Measurements from ENCODE around the gene CHRNG.

Gene CHRNG

GRCh38 chr2:232575404-232575746 lies 35.9 kb downstream of the CHRNG start:
- no peak overlapping the region for H3K23ac ChIP-seq (ENCODE audit: low read length)
- H2AK5ac ChIP-seq (ENCODE audit: low read length), result no peak overlapping the region
- no peaks in the 10 kb centered on the region for H3K4me1 ChIP-seq (ENCODE audit: control insufficient read depth, low read depth, low read length)
- no peak overlapping the region for H3K4me3 ChIP-seq (ENCODE audit: low read length)
- no peaks in the 10 kb centered on the region for H3K79me2 ChIP-seq (ENCODE audit: control insufficient read depth, insufficient read depth, low read length)
- no peak overlapping the region for H3K27ac ChIP-seq (ENCODE audit: low read depth, low read length)
- no peak overlapping the region for H3K9ac ChIP-seq (ENCODE audit: low read length)
- H3K36me3 ChIP-seq (ENCODE audit: control insufficient read depth, insufficient read depth, low read length), result peaks cover 7% of the 10 kb centered on the region
- H3K18ac ChIP-seq (ENCODE audit: low read length), result no peak overlapping the region
- H3K79me1 ChIP-seq (ENCODE audit: low read length), result no peaks in the 10 kb centered on the region
- H3K4ac ChIP-seq (ENCODE audit: low read depth, low read length), result no peak overlapping the region
- H3K4me2 ChIP-seq (ENCODE audit: low read length), result no peak overlapping the region
- H4K5ac ChIP-seq (ENCODE audit: low read length), result no peak overlapping the region
- no peak overlapping the region for H3K56ac ChIP-seq (ENCODE audit: low read length)
- no peak overlapping the region for H4K8ac ChIP-seq (ENCODE audit: low read depth, low read length)
- no peak overlapping the region for H2BK15ac ChIP-seq (replicated peaks; ENCODE audit: low read depth)
- no CpG with 5 or more reads among the region's 1 CpG for WGBS (ENCODE audit: extremely low coverage, insufficient coverage, low lambda C conversion rate)
- DNase-seq, result no peak
- no peak overlapping the region for H2BK5ac ChIP-seq (ENCODE audit: low read length)
- H3K27me3 ChIP-seq (ENCODE audit: insufficient read depth, low read length, poor library complexity), result no peaks in the 10 kb centered on the region
- H2BK120ac ChIP-seq (ENCODE audit: low read depth, low read length), result no peak overlapping the region

GRCh38 chr2:232576995-232577394 lies 37.5 kb downstream of the CHRNG start:
- no peak overlapping the region for H3K18ac ChIP-seq (ENCODE audit: low read length)
- H3K27ac ChIP-seq (ENCODE audit: low read depth, low read length), result no peak overlapping the region
- no peak overlapping the region for H4K5ac ChIP-seq (ENCODE audit: low read length)
- no peak for DNase-seq
- H3K79me1 ChIP-seq (ENCODE audit: low read length), result no peaks in the 10 kb centered on the region
- no peak overlapping the region for H3K4me2 ChIP-seq (ENCODE audit: low read length)
- H3K4ac ChIP-seq (ENCODE audit: low read depth, low read length), result no peak overlapping the region
- no peak overlapping the region for H3K56ac ChIP-seq (ENCODE audit: low read length)
- no CpG with 5 or more reads among the region's 2 CpGs for WGBS (ENCODE audit: extremely low coverage, insufficient coverage, low lambda C conversion rate)
- H3K36me3 ChIP-seq (ENCODE audit: control insufficient read depth, insufficient read depth, low read length), result peaks cover 5% of the 10 kb centered on the region
- H3K23ac ChIP-seq (ENCODE audit: low read length), result no peak overlapping the region
- no peak overlapping the region for H3K4me3 ChIP-seq (ENCODE audit: low read length)
- H3K27me3 ChIP-seq (ENCODE audit: insufficient read depth, low read length, poor library complexity), result no peaks in the 10 kb centered on the region
- no peaks in the 10 kb centered on the region for H3K79me2 ChIP-seq (ENCODE audit: control insufficient read depth, insufficient read depth, low read length)
- H2AK5ac ChIP-seq (ENCODE audit: low read length), result no peak overlapping the region
- no peak overlapping the region for H2BK5ac ChIP-seq (ENCODE audit: low read length)
- H2BK15ac ChIP-seq (replicated peaks; ENCODE audit: low read depth), result no peak overlapping the region
- H3K4me1 ChIP-seq (ENCODE audit: control insufficient read depth, low read depth, low read length), result no peaks in the 10 kb centered on the region
- H4K8ac ChIP-seq (ENCODE audit: low read depth, low read length), result no peak overlapping the region
- no peak overlapping the region for H2BK120ac ChIP-seq (ENCODE audit: low read depth, low read length)
- no peak overlapping the region for H3K9ac ChIP-seq (ENCODE audit: low read length)

DNA sequence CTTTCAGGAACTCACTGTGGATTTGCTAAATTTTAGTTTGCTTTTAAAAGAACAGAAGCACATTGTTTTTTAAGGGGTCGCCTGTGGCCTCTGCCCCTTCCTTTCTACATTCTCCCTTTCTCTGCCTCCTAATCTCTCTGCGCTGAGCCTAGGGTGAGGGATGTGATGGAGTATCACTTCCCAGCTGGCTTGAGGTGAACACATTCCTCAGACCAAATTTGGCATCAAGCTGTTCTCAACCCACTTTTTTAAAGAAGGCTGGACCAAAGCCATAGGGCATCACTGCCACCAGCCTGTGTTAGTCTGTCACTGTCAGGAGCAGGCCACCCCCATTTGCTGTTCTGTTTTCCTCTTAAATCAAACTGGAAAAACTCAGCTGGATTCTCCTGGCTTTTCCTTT lies 38.3 kb downstream of the CHRNG start:
- Histone ChIP-seq H2BK5ac (ENCODE audit: low read length) (no peak overlapping the region), H3K4me3 (ENCODE audit: low read length) (no peak overlapping the region), H3K23ac (ENCODE audit: low read length) (no peak overlapping the region), H3K4me1 (ENCODE audit: control insufficient read depth, low read depth, low read length) (no peaks in the 10 kb centered on the region), H2AK5ac (ENCODE audit: low read length) (no peak overlapping the region), H3K4me2 (ENCODE audit: low read length) (no peak overlapping the region), H3K27ac (ENCODE audit: low read depth, low read length) (no peak overlapping the region), H3K79me1 (ENCODE audit: low read length) (no peaks in the 10 kb centered on the region), H4K8ac (ENCODE audit: low read depth, low read length) (no peak overlapping the region), H3K27me3 (ENCODE audit: insufficient read depth, low read length, poor library complexity) (no peaks in the 10 kb centered on the region), H2BK15ac (replicated peaks; ENCODE audit: low read depth) (no peak overlapping the region), H2BK120ac (ENCODE audit: low read depth, low read length) (no peak overlapping the region), H3K18ac (ENCODE audit: low read length) (no peak overlapping the region), H3K4ac (ENCODE audit: low read depth, low read length) (no peak overlapping the region), H3K9ac (ENCODE audit: low read length) (no peak overlapping the region), H3K79me2 (ENCODE audit: control insufficient read depth, insufficient read depth, low read length) (no peaks in the 10 kb centered on the region), H4K5ac (ENCODE audit: low read length) (no peak overlapping the region), H3K56ac (ENCODE audit: low read length) (no peak overlapping the region), H3K36me3 (ENCODE audit: control insufficient read depth, insufficient read depth, low read length) (peaks cover 5% of the 10 kb centered on the region)
- no CpG with 5 or more reads among the region's 2 CpGs for WGBS (ENCODE audit: extremely low coverage, insufficient coverage, low lambda C conversion rate)
- no peak for DNase-seq

- no peak overlapping the region for H4K8ac ChIP-seq (ENCODE audit: low read depth, low read length)
- WGBS (ENCODE audit: extremely low coverage, insufficient coverage, low lambda C conversion rate), result no CpG with 5 or more reads among the region's 2 CpGs
- H3K79me2 ChIP-seq (ENCODE audit: control insufficient read depth, insufficient read depth, low read length), result no peaks in the 10 kb centered on the region
- H3K18ac ChIP-seq (ENCODE audit: low read length), result no peak overlapping the region
- H3K56ac ChIP-seq (ENCODE audit: low read length), result no peak overlapping the region
- H2BK5ac ChIP-seq (ENCODE audit: low read length), result no peak overlapping the region
- no peak overlapping the region for H3K9ac ChIP-seq (ENCODE audit: low read length)
- no peak overlapping the region for H2AK5ac ChIP-seq (ENCODE audit: low read length)
- H3K79me1 ChIP-seq (ENCODE audit: low read length), result no peaks in the 10 kb centered on the region
- peaks cover 5% of the 10 kb centered on the region for H3K36me3 ChIP-seq (ENCODE audit: control insufficient read depth, insufficient read depth, low read length)
- no peaks in the 10 kb centered on the region for H3K4me1 ChIP-seq (ENCODE audit: control insufficient read depth, low read depth, low read length)
- H3K4ac ChIP-seq (ENCODE audit: low read depth, low read length), result no peak overlapping the region
- no peak overlapping the region for H3K4me3 ChIP-seq (ENCODE audit: low read length)
- no peak overlapping the region for H4K5ac ChIP-seq (ENCODE audit: low read length)
- no peaks in the 10 kb centered on the region for H3K27me3 ChIP-seq (ENCODE audit: insufficient read depth, low read length, poor library complexity)
- no peak overlapping the region for H2BK15ac ChIP-seq (replicated peaks; ENCODE audit: low read depth)
- no peak overlapping the region for H3K27ac ChIP-seq (ENCODE audit: low read depth, low read length)
- DNase-seq, result no peak
- H3K4me2 ChIP-seq (ENCODE audit: low read length), result no peak overlapping the region
- no peak overlapping the region for H2BK120ac ChIP-seq (ENCODE audit: low read depth, low read length)
- no peak overlapping the region for H3K23ac ChIP-seq (ENCODE audit: low read length)
Measured at GRCh38 chr2:232578626-232579025, 39.1 kb downstream of the CHRNG start.

- Histone ChIP-seq H2AK5ac (ENCODE audit: low read length) (no peak overlapping the region), H3K4ac (ENCODE audit: low read depth, low read length) (no peak overlapping the region), H3K27ac (ENCODE audit: low read depth, low read length) (no peak overlapping the region), H3K4me1 (ENCODE audit: control insufficient read depth, low read depth, low read length) (no peaks in the 10 kb centered on the region), H3K56ac (ENCODE audit: low read length) (no peak overlapping the region), H4K5ac (ENCODE audit: low read length) (no peak overlapping the region), H3K79me1 (ENCODE audit: low read length) (no peaks in the 10 kb centered on the region), H2BK5ac (ENCODE audit: low read length) (no peak overlapping the region), H3K27me3 (ENCODE audit: insufficient read depth, low read length, poor library complexity) (no peaks in the 10 kb centered on the region), H3K4me3 (ENCODE audit: low read length) (no peak overlapping the region), H3K18ac (ENCODE audit: low read length) (no peak overlapping the region), H2BK15ac (replicated peaks; ENCODE audit: low read depth) (no peak overlapping the region), H3K9ac (ENCODE audit: low read length) (no peak overlapping the region), H4K8ac (ENCODE audit: low read depth, low read length) (no peak overlapping the region), H3K79me2 (ENCODE audit: control insufficient read depth, insufficient read depth, low read length) (no peaks in the 10 kb centered on the region), H3K36me3 (ENCODE audit: control insufficient read depth, insufficient read depth, low read length) (peaks cover 4% of the 10 kb centered on the region), H3K4me2 (ENCODE audit: low read length) (no peak overlapping the region), H3K23ac (ENCODE audit: low read length) (no peak overlapping the region), H2BK120ac (ENCODE audit: low read depth, low read length) (no peak overlapping the region)
- DNase-seq, result no peak
- WGBS (ENCODE audit: extremely low coverage, insufficient coverage, low lambda C conversion rate), result no CpG with 5 or more reads among the region's 6 CpGs
Measured at GRCh38 chr2:232580648-232580981, 41.1 kb downstream of the CHRNG start.

DNA sequence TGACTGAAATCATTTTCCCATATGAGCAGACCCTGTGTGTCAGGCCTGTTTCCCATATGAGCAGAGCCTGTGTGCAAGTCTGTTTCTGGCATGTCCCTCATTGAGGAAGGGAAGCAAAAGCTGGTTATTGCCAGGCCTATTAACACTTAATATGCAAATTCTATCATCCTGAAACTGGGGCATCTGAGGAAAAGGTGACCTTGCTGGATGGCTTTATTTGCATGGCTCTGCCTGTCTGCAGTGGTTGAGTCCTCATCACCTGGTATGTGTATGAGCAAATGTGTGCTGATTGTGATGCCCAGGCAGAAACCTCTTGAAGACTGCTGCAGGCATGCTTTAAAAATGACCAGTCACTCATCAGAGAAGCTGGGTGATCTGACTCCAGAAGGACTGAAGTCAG lies 42.2 kb downstream of the CHRNG start:
- no peak overlapping the region for H3K9ac ChIP-seq (ENCODE audit: low read length)
- H3K4me2 ChIP-seq (ENCODE audit: low read length), result no peak overlapping the region
- no peak overlapping the region for H2BK15ac ChIP-seq (replicated peaks; ENCODE audit: low read depth)
- no peak for DNase-seq
- H3K18ac ChIP-seq (ENCODE audit: low read length), result no peak overlapping the region
- H4K8ac ChIP-seq (ENCODE audit: low read depth, low read length), result no peak overlapping the region
- no peaks in the 10 kb centered on the region for H3K27me3 ChIP-seq (ENCODE audit: insufficient read depth, low read length, poor library complexity)
- no peak overlapping the region for H3K4me3 ChIP-seq (ENCODE audit: low read length)
- no peak overlapping the region for H4K5ac ChIP-seq (ENCODE audit: low read length)
- H3K23ac ChIP-seq (ENCODE audit: low read length), result no peak overlapping the region
- no peaks in the 10 kb centered on the region for H3K79me1 ChIP-seq (ENCODE audit: low read length)
- H2AK5ac ChIP-seq (ENCODE audit: low read length), result no peak overlapping the region
- H3K27ac ChIP-seq (ENCODE audit: low read depth, low read length), result no peak overlapping the region
- peaks cover 4% of the 10 kb centered on the region for H3K36me3 ChIP-seq (ENCODE audit: control insufficient read depth, insufficient read depth, low read length)
- H2BK120ac ChIP-seq (ENCODE audit: low read depth, low read length), result no peak overlapping the region
- no peak overlapping the region for H3K56ac ChIP-seq (ENCODE audit: low read length)
- H3K4me1 ChIP-seq (ENCODE audit: control insufficient read depth, low read depth, low read length), result no peaks in the 10 kb centered on the region
- H2BK5ac ChIP-seq (ENCODE audit: low read length), result no peak overlapping the region
- no peak overlapping the region for H3K4ac ChIP-seq (ENCODE audit: low read depth, low read length)
- no peaks in the 10 kb centered on the region for H3K79me2 ChIP-seq (ENCODE audit: control insufficient read depth, insufficient read depth, low read length)
